ENCODE data around the gene DKK1.

The DKK1 gene

DNA sequence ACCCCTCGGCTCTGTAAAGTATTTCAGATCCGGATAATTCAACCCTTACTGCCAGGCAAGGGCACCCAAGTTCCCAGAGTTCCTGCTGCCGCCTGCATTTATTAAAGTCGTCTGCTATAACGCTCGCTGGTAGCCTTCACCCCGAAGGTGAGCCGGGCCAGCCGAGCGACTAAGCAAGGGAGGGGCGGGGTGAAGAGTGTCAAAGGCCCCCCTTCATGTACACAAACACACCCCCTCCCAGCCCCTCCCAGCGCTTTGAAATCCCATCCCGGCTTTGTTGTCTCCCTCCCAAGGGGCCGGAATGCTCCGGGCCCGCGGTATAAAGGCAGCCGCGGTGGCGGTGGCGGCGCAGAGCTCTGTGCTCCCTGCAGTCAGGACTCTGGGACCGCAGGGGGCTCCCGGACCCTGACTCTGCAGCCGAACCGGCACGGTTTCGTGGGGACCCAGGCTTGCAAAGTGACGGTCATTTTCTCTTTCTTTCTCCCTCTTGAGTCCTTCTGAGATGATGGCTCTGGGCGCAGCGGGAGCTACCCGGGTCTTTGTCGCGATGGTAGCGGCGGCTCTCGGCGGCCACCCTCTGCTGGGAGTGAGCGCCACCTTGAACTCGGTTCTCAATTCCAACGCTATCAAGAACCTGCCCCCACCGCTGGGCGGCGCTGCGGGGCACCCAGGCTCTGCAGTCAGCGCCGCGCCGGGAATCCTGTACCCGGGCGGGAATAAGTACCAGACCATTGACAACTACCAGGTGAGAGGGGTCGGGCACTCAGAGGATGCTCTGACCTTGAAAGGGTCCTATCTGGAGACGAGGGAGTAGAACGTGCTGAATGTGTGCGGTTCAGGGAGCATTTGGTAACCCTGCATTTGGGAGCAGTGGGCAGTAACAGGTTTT is at the start of gene DKK1:
DKK1 (plus strand) TSS at position 349 of the 889 bp plus-strand sequence; CDS start at position 503, 154 bp downstream.
- DNase-seq: no peak

GRCh38 chr10:52265131-52265926 is 48.8 kb upstream of the DKK1 start:
- DNase-seq: no peak

DNA sequence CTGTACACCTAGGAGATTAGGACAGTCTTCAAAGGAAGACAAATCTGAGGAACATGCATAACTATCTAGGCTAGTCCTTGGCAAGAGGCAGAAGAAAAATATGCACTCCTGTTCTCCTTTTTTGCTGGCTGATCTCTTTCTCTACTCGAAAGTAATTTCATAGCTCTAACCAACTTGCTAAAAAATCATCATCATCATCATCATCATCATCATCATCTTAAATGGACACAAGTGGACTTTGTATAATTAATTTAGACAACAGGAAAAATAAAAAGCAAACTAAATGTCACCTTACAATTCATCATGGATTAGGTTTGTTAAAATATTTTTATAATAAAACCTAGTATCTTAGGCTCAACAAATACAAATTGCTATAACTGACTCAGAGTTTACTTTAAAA is 47.2 kb upstream of the DKK1 start:
- no peak for DNase-seq

DNA sequence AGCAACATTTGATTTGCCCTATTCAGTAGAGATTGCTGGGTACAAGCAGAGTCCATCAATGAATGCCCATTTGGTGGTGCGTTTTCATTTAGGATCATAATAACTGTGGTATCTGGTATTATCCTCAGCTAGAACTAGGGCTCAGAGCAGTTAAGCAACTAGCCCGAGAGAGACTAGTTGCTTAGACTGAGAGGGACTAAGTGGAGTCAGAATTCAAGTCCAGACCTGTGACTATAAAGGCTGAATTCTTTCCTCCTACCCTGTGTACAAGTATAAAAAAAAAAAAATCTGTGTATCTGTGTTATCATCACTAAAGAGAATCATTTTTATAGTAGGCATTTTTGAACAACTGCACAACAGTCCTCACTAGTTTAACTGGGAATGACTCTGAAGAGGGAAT is 45.3 kb upstream of the DKK1 start:
- DNase-seq: no peak

GRCh38 chr10:52269233-52269632 is 44.8 kb upstream of the DKK1 start:
- no peak for DNase-seq

- no peak for DNase-seq
Observed at GRCh38 chr10:52276163-52276562, 37.9 kb upstream of the DKK1 start.

- no peak for DNase-seq
Observed at GRCh38 chr10:52276986-52277385, 37.1 kb upstream of the DKK1 start.

DNA sequence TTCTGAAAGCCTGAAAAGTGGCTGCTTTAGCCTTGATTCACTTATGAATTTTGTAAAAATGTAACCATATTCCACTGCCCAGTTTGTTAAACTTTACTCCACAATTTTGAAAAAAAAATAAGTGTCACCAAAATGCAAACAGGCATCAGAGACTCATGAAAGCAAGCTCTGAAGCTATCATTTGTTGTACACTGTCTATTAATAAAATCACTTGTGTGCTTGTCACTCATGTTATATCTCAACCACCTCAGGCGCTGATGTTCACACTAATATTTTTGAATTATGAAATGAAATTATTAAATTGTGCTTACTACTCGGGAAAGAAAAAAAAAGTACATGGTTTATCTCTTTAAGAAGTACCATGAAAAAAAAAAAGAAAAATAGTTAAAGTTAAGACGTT is 34.5 kb upstream of the DKK1 start:
- DNase-seq: no peak

DNA sequence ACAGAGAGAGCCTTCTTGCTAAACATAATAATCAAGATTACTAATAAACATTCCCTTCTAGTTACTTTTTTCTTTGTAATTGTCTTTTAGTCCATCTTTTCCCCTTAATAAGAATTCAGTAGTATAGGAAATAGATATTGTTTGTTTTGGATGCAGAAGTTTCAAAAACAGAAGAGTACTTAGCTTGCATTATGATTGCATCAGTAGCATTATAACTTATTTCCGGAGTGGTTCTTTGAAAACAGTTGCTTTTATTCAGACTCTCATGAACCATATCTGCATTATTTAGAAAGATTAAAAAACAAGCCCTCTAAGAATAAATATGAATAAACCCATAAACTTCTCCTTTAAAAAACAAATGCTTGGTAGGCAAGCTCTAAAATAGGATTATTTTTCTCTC is 34.0 kb upstream of the DKK1 start:
- no peak for DNase-seq

GRCh38 chr10:52283174-52283573 is 30.9 kb upstream of the DKK1 start:
- DNase-seq: no peak

GRCh38 chr10:52284416-52285013 is 29.6 kb upstream of the DKK1 start:
- no peak for DNase-seq

- DNase-seq: no peak
Observed at GRCh38 chr10:52287866-52288265, 26.2 kb upstream of the DKK1 start.

DNA sequence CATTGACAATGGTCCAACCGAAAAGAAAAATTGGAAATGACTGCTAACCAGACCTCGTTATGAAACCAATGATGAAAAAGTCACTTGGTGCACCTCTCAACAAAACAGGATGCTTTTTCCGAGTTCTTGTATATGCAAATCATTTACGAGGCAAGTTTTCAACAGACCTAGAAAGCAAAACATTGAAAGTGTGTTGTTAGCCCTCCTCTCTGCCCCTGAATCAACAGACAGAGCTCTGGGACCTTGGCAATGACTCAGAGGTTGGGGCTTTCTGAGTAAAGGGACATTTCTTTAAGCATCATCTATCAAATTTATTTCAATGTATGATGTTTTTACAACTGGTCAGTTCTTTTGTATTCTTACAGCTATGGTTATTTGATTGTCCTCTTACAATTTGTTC is 16.3 kb upstream of the DKK1 start:
- DNase-seq: no peak

DNA sequence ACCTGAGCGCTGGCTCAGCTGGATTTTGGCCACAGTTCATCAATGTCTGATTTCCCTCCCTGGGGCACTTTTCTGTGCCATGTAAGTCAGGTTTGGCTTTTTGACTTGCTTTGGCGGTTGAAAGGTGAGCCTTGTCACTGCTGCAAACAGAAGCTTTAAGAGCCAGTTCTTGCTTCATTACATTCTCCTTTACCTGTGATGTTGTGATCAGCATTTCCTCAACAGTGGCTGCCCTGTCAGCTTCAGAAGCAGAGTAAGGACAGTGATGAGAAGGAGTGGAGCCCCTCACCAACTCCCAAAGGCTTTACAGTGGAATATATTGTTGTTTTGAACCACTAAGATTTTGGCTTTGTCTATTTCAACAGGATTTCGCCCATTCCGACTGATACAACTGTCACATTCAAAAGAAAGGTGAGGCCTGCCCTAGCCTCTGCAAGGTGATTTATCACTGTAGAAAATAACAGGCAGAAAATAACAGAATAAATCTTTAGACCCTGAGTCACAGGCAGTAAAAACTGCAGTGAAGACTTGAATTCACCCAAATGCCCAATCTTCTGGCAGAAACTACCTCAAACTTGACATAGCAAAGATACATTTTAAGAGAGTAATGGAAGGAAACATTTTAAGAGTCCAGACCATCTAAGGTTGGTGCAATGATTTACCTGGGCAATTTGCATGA is 13.3 kb upstream of the DKK1 start:
- DNase-seq: no peak

GRCh38 chr10:52308251-52309031 is 5.6 kb upstream of the DKK1 start:
- DNase-seq: no peak

- no peak for DNase-seq
Observed at GRCh38 chr10:52312942-52313255, 1.2 kb upstream of the DKK1 start.

GRCh38 chr10:52313256-52313932 is 687 bp upstream of the DKK1 start:
- DNase-seq: no peak

DNA sequence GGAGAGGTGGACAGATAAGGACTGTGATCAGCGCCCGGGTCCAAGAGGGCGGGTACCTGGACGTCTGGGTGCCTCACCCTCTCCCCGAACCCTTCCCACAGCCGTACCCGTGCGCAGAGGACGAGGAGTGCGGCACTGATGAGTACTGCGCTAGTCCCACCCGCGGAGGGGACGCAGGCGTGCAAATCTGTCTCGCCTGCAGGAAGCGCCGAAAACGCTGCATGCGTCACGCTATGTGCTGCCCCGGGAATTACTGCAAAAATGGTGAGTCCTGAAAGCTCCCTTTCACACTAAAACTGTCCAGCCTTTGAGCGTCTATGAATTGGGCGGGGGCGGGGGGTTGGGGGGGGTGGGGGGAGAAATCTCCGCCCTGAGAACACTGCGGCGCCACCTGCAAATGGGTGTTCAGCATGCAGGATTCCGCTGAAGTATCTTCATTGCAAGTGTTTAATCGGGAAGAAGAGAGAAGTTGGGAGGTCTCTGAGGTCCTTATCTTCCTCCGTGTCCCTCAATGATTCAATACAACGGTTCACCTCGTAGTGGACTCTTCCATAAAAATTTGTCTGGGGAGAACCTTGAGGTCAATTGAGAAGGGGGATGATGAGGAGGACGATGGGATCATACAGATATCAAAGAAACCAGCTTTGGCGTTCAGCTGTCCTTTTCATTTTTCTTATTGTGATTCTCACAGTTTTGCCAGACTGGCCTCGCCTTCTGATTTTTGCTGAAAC is 906 bp downstream of the DKK1 start:
- DNase-seq: no peak

DNA sequence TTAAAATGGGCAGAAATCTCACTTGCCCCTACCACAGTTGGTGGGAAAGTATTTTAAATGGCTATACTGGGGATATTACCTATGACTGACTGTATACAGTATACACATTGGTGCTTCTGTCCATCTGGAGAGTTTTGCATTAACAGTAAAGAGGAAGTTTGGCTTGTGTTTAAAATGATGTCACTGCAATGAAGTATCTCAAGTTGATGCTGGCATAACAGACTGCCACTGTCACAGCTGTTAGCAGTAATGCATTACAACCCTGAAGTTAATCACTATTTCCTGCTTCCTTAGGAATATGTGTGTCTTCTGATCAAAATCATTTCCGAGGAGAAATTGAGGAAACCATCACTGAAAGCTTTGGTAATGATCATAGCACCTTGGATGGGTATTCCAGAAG is 1.9 kb downstream of the DKK1 start:
- no peak for DNase-seq

- DNase-seq: no peak
Observed at GRCh38 chr10:52316500-52316899, 2.4 kb downstream of the DKK1 start.

DNA sequence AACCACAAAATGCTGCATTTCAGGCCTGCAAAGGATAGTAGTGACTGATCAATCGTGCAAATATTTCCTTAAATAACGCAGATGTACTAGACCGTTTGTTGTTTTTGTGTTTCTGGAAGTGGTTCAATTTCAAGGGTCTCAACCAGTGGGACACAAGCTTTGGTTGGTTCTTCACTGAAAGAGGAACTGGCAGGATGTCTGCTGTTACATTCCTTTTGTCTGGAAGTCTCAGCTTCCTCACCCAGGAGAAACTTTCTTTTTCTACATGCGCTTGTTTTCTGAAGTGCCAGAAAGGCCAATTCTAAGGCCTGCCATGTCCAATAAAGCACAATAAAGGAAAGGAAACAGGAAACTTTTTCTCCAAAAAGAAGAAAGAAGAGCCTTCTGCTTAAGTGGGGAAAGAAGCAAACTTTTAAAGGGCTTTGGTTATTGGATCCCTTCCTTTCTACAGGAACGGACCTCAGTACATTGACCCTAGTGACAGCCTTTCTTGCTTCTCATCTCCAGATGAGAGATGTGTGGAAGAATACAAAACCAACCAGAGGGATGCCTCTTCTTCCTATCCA is 4.1 kb downstream of the DKK1 start:
- no peak for DNase-seq

Measured in CD4-positive, alpha-beta T cell treated with Interleukin-15 for 1 hour (primary cell).